H9 (cell line): Measurements from ENCODE around the gene BPIFB4. TPM values are rescaled to one million over a fixed set of nuclear protein-coding genes. Genes with fewer than 3 reads are reported as not detected.

Experiments used
- DNase-seq: peaks from one replicate; pipeline ENCODE4 v3.0.0-alpha.2; 2017
- H2AFZ ChIP-seq: one replicate; pipeline ENCODE4 v1.6.1; 2013; ENCODE audit warnings: mild to moderate bottlenecking, low read length, control low read depth, moderate library complexity
- H2AK5ac ChIP-seq: 2 replicates; pipeline ENCODE4 v1.6.1; 2013; ENCODE audit warnings: low read length, control low read depth, mixed read lengths; ENCODE audit not compliant: insufficient read length
- H2BK120ac ChIP-seq: one replicate; pipeline ENCODE4 v1.6.1; 2013; ENCODE audit warnings: low read depth, mild to moderate bottlenecking, low read length, control low read depth, inconsistent platforms; ENCODE audit not compliant: poor library complexity, severe bottlenecking
- H2BK12ac ChIP-seq: 2 replicates; pipeline ENCODE4 v1.6.1; 2013; ENCODE audit warnings: low read length, control low read depth, mixed read lengths, low read depth; ENCODE audit not compliant: insufficient read length
- H2BK15ac ChIP-seq: 2 replicates; pipeline ENCODE4 v1.6.1; 2013; ENCODE audit warnings: low read depth, low read length, control low read depth
- H2BK20ac ChIP-seq: one replicate; pipeline ENCODE4 v1.6.1; 2013; ENCODE audit warnings: low read depth, mild to moderate bottlenecking, low read length, control low read depth, inconsistent platforms; ENCODE audit not compliant: poor library complexity, severe bottlenecking
- H2BK5ac ChIP-seq: 2 replicates; pipeline ENCODE4 v1.6.1; 2013; ENCODE audit warnings: low read length, control low read depth, mixed read lengths; ENCODE audit not compliant: insufficient read length
- H3K14ac ChIP-seq: 2 replicates; pipeline ENCODE4 v1.6.1; 2013; ENCODE audit warnings: low read length, control low read depth; ENCODE audit not compliant: insufficient read depth
- H3K18ac ChIP-seq: 2 replicates; pipeline ENCODE4 v1.6.1; 2013; ENCODE audit warnings: low read depth, mild to moderate bottlenecking, mixed read lengths, low read length, control low read depth; ENCODE audit not compliant: insufficient read length
- H3K23ac ChIP-seq: 2 replicates; pipeline ENCODE4 v1.6.1; 2013; ENCODE audit warnings: low read length, control low read depth, mixed read lengths, low read depth; ENCODE audit not compliant: insufficient read length
- H3K23me2 ChIP-seq: 2 replicates; pipeline ENCODE4 v1.6.1; 2013; ENCODE audit warnings: low read depth, mild to moderate bottlenecking, mixed read lengths, low read length, control low read depth; ENCODE audit not compliant: insufficient read length, poor library complexity, severe bottlenecking
- H3K27ac ChIP-seq: 2 replicates; pipeline ENCODE4 v1.5.1; 2013; ENCODE audit warnings: low read length, control low read depth, mixed read lengths, low read depth; ENCODE audit not compliant: insufficient read length
- H3K27me3 ChIP-seq: 2 replicates; pipeline ENCODE4 v1.6.1; 2013; ENCODE audit warnings: low read length, control low read depth, inconsistent platforms; ENCODE audit not compliant: insufficient read depth
- H3K4ac ChIP-seq: 2 replicates; pipeline ENCODE4 v1.6.1; 2013; ENCODE audit warnings: low read depth, mild to moderate bottlenecking, control low read depth, inconsistent platforms, low read length, moderate library complexity
- H3K4me1 ChIP-seq: 2 replicates; pipeline ENCODE4 v1.6.1; 2013; ENCODE audit warnings: low read length, control low read depth, inconsistent platforms; ENCODE audit not compliant: insufficient read depth
- H3K4me2 ChIP-seq: 2 replicates; pipeline ENCODE4 v1.6.1; 2013; ENCODE audit warnings: low read length, control low read depth, mixed read lengths; ENCODE audit not compliant: insufficient read length, insufficient read depth
- H3K56ac ChIP-seq: 2 replicates; pipeline ENCODE4 v1.6.1; 2013; ENCODE audit warnings: low read depth, mild to moderate bottlenecking, mixed read lengths, low read length, control low read depth; ENCODE audit not compliant: insufficient read length
- H3K79me1 ChIP-seq: 2 replicates; pipeline ENCODE4 v1.6.1; 2013; ENCODE audit warnings: low read depth, mild to moderate bottlenecking, moderate library complexity, low read length, control low read depth, inconsistent platforms; ENCODE audit not compliant: insufficient read depth, poor library complexity, severe bottlenecking
- H3K79me2 ChIP-seq: 2 replicates; pipeline ENCODE4 v1.6.1; 2013; ENCODE audit warnings: low read length, control low read depth, inconsistent platforms; ENCODE audit not compliant: insufficient read depth
- H3K9ac ChIP-seq: 2 replicates; pipeline ENCODE4 v1.6.1; 2013; ENCODE audit warnings: low read length, control low read depth, mixed read lengths; ENCODE audit not compliant: insufficient read length; ENCODE audit errors: extremely low read depth
- H3K9me3 ChIP-seq: one replicate; pipeline ENCODE4 v1.6.1; 2013; ENCODE audit warnings: low read depth, low read length, inconsistent platforms; ENCODE audit not compliant: control insufficient read depth
- H3T11ph ChIP-seq: one replicate; pipeline ENCODE4 v1.6.1; 2013; ENCODE audit warnings: mild to moderate bottlenecking, low read length, control low read depth, inconsistent platforms
- H4K20me1 ChIP-seq: one replicate; pipeline ENCODE4 v1.6.1; 2013; ENCODE audit not compliant: control insufficient read depth, insufficient read length, insufficient read depth
- H4K5ac ChIP-seq: 2 replicates; pipeline ENCODE4 v1.6.1; 2013; ENCODE audit warnings: low read depth, mild to moderate bottlenecking, mixed read lengths, low read length, control low read depth; ENCODE audit not compliant: insufficient read length
- H4K8ac ChIP-seq: replicated peaks from 2 replicates; pipeline ENCODE4 v1.6.1; 2013; ENCODE audit warnings: low read length, control low read depth, mixed read lengths, low read depth; ENCODE audit not compliant: insufficient read length
- H4K91ac ChIP-seq: 2 replicates; pipeline ENCODE4 v1.6.1; 2013; ENCODE audit warnings: low read depth, mild to moderate bottlenecking, moderate library complexity, mixed read lengths, low read length, control low read depth; ENCODE audit not compliant: insufficient read length
- H3K27ac Mint-ChIP-seq, 3 experiments: 2 replicates in 2 of 3; 3 replicates in 1 of 3; pipeline ENCODE4 v1.8.0; 2020 to 2021; ENCODE audit warnings: mixed read lengths in 3 of 3, mild to moderate bottlenecking in 1 of 3, moderate library complexity in 1 of 3
- H3K27me3 Mint-ChIP-seq: 2 replicates; pipeline ENCODE4 v1.8.0; 2021; ENCODE audit warnings: low read depth, mild to moderate bottlenecking, moderate library complexity, mixed read lengths
- H3K36me3 Mint-ChIP-seq, 3 experiments: 2 replicates in 2 of 3; 3 replicates in 1 of 3; pipeline ENCODE4 v1.8.0; 2020 to 2021; ENCODE audit warnings: low read depth in 3 of 3, mixed read lengths in 3 of 3; ENCODE audit not compliant: insufficient read depth in 1 of 3
- H3K4me1 Mint-ChIP-seq, 2 experiments: 2 replicates each; pipeline ENCODE4 v1.8.0; 2020; ENCODE audit warnings: mixed read lengths in 2 of 2
- H3K4me3 Mint-ChIP-seq, 2 experiments: 2 replicates in 1 of 2; 3 replicates in 1 of 2; pipeline ENCODE4 v1.8.0; 2020 to 2021; ENCODE audit warnings: mild to moderate bottlenecking in 2 of 2, mixed read lengths in 2 of 2, moderate library complexity in 1 of 2
- H3K9me3 Mint-ChIP-seq, 2 experiments: 2 replicates in 1 of 2; 3 replicates in 1 of 2; pipeline ENCODE4 v1.8.0; 2020; ENCODE audit warnings: mild to moderate bottlenecking in 2 of 2, mixed read lengths in 2 of 2, moderate library complexity in 1 of 2
- WGBS: extraction: QIAGEN DNeasy Blood & Tissue Kit; methylation state at CpG from one replicate; pipeline ENCODE4 v1.1.7; 2013; ENCODE audit warnings: missing lambda C conversion rate, low lambda C conversion rate, mixed read lengths; ENCODE audit not compliant: insufficient read length; ENCODE audit errors: extremely low coverage; 5-methylcytosine and 5-hydroxymethylcytosine counted together
- total RNA-seq: library from RNA; stranded (reverse); gene quantifications from 2 replicates; pipeline ENCODE4 v1.2.1, GENCODE V29; 2021
- TF ChIP-seq, protein P1 (sequence below): fragments of 200-600 bp; sonication (generic); conservative IDR thresholded peaks from 3 replicates; pipeline ENCODE4 v1.8.0; 2021; ENCODE audit warnings: antibody characterized with exemption, mild to moderate bottlenecking

Gene BPIFB4
- total RNA-seq, 1 experiment from 2014 or later: not detected

DNA sequence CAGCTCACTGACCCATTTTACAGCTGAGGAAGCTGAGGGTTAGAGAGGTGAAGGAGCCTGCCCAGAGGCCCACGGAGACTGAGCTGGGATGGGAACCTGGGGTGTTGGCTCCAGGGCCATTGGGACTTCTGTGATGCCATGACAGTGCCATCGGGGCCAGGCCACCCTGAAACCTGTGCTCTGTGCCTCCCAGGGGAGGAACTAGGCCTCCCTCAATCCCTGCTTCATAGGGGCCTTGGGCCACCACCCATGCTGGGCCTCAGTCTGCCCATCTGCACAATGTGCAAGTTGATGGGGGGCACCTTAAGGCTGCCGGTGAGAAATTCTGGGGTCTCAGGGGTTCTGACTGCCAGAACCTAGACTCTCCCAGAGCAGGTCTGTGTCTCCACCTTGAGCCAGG is 24.9 kb downstream of the BPIFB4 start:
- Histone ChIP-seq H3K14ac (no peak overlapping the region), H3K23ac (no peak overlapping the region), H3K56ac (no peak overlapping the region), H3K4ac (no peak overlapping the region), H2AK5ac (no peak overlapping the region), H4K5ac (no peak overlapping the region), H3K4me1 (no peaks in the 10 kb centered on the region), H3K18ac (no peak overlapping the region), H3K79me2 (no peaks in the 10 kb centered on the region), H4K20me1 (no peaks in the 10 kb centered on the region), H3K27me3 (no peaks in the 10 kb centered on the region), H3K9ac (no peak overlapping the region), H3T11ph (no peak overlapping the region), H3K23me2 (no peaks in the 10 kb centered on the region), H2BK20ac (no peak overlapping the region), H2BK15ac (no peak overlapping the region), H2AFZ (no peak overlapping the region), H3K4me2 (no peak overlapping the region), H3K27ac (no peak overlapping the region), H2BK5ac (no peak overlapping the region), H2BK12ac (no peak overlapping the region), H4K91ac (no peak overlapping the region), H3K9me3 (no peaks in the 10 kb centered on the region), H2BK120ac (no peak overlapping the region), H4K8ac (no peak overlapping the region), H3K79me1 (no peaks in the 10 kb centered on the region)
- Mint-ChIP-seq H3K36me3 (no peaks in the 10 kb centered on the region), H3K27ac (no peak overlapping the region), H3K27me3 (peaks cover 8% of the 10 kb centered on the region), H3K9me3 (no peaks in the 10 kb centered on the region; a peak in 1 of 5 replicates), H3K4me1 (peaks cover 9 to 17% of the 10 kb centered on the region in 2 experiments), H3K4me3 (no peak overlapping the region)
- WGBS: no CpG with 5 or more reads among the region's 3 CpGs
- DNase-seq: no peak
- TF ChIP-seq, protein P1, sequence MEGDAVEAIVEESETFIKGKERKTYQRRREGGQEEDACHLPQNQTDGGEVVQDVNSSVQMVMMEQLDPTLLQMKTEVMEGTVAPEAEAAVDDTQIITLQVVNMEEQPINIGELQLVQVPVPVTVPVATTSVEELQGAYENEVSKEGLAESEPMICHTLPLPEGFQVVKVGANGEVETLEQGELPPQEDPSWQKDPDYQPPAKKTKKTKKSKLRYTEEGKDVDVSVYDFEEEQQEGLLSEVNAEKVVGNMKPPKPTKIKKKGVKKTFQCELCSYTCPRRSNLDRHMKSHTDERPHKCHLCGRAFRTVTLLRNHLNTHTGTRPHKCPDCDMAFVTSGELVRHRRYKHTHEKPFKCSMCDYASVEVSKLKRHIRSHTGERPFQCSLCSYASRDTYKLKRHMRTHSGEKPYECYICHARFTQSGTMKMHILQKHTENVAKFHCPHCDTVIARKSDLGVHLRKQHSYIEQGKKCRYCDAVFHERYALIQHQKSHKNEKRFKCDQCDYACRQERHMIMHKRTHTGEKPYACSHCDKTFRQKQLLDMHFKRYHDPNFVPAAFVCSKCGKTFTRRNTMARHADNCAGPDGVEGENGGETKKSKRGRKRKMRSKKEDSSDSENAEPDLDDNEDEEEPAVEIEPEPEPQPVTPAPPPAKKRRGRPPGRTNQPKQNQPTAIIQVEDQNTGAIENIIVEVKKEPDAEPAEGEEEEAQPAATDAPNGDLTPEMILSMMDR: no peak
